Activated CD4-positive, CD25-positive, alpha-beta regulatory T cell (primary cell): ENCODE data around the gene DISP2.
A peak's percentile ranks its signal among the peaks of the same experiment; 100 is the strongest.

Source experiments
- DNase-seq, 4 experiments: peaks; one replicate each; lab custom pipeline; 2025; lab: John Stamatoyannopoulos, UW

The DISP2 gene

GRCh38 chr15:40328751-40329150 is 29.3 kb upstream of the DISP2 start:
- no peak for DNase-seq

GRCh38 chr15:40329804-40330203 is 28.2 kb upstream of the DISP2 start:
- no peak for DNase-seq

GRCh38 chr15:40330368-40330836 is 27.6 kb upstream of the DISP2 start:
- no peak for DNase-seq

- DNase-seq: no peak
These were observed 27.0 kb upstream of the DISP2 start for GRCh38 chr15:40331026-40331425.

- DNase-seq: no peak
These were observed 26.4 kb upstream of the DISP2 start for GRCh38 chr15:40331637-40332036.

GRCh38 chr15:40332113-40332781 is 25.8 kb upstream of the DISP2 start:
- DNase-seq: no peak

- DNase-seq: no peak
These were observed 24.0 kb upstream of the DISP2 start for GRCh38 chr15:40333922-40334492.

- DNase-seq: no peak
These were observed 23.5 kb upstream of the DISP2 start for GRCh38 chr15:40334541-40334940.

GRCh38 chr15:40334941-40335795 is 22.9 kb upstream of the DISP2 start:
- no peak for DNase-seq

GRCh38 chr15:40335938-40336743 is 21.9 kb upstream of the DISP2 start:
- DNase-seq: no peak

GRCh38 chr15:40336744-40337122 is 21.3 kb upstream of the DISP2 start:
- DNase-seq: no peak

GRCh38 chr15:40337597-40337996 is 20.4 kb upstream of the DISP2 start:
- no peak for DNase-seq

- peak; percentile 47 to 67 (median 58) for DNase-seq
These were observed 19.9 kb upstream of the DISP2 start for GRCh38 chr15:40338041-40338657.

- no peak for DNase-seq
These were observed 18.9 kb upstream of the DISP2 start for GRCh38 chr15:40338921-40339620.

- no peak for DNase-seq
These were observed 18.4 kb upstream of the DISP2 start for GRCh38 chr15:40339621-40339945.

GRCh38 chr15:40340038-40340739 is 17.8 kb upstream of the DISP2 start:
- no peak for DNase-seq

- DNase-seq: no peak
These were observed 17.1 kb upstream of the DISP2 start, which contains the start of gene CCDC9B for GRCh38 chr15:40340740-40341400. TSS of gene CCDC9B (minus strand) at chr15:40340939. CDS start at chr15:40340819, 120 bp downstream.

- no peak for DNase-seq
These were observed 15.4 kb upstream of the DISP2 start for GRCh38 chr15:40342416-40343320.

- DNase-seq: no peak
These were observed 14.5 kb upstream of the DISP2 start for GRCh38 chr15:40343512-40343911.
